GM23248 (cell line): ENCODE data around the gene UPF2.

Experiments used
- EZH2 ChIP-seq: fragments of 200-600 bp; sonication (generic); IDR thresholded peaks from 2 replicates; pipeline ENCODE4 v1.6.1; 2018; ENCODE audit warnings: antibody characterized with exemption, mild to moderate bottlenecking; ENCODE audit not compliant: insufficient read depth, poor library complexity, severe bottlenecking
- EZH2phosphoT487 ChIP-seq: fragments of 200-600 bp; sonication (generic); IDR thresholded peaks from 2 replicates; pipeline ENCODE4 v1.6.1; 2018; ENCODE audit warnings: antibody characterized with exemption, moderate library complexity, mild to moderate bottlenecking, low read depth; ENCODE audit not compliant: insufficient read depth

GRCh38 chr10:11870461-11870780 lies 172.2 kb downstream of the UPF2 start:
- TF ChIP-seq EZH2, result no peak
- no peak for TF ChIP-seq EZH2phosphoT487
